K562 (cell line): ENCODE measurements around the gene RARG.

Experiments used
- CBX5 ChIP-seq: IDR thresholded peaks from 2 replicates; pipeline ENCODE4 v1.6.1; 2014; ENCODE audit warnings: low read depth, borderline replicate concordance
- ELF1 ChIP-seq: fragments of 200-800 bp; sonication (Bioruptor generic); IDR thresholded peaks from 2 replicates; pipeline ENCODE4 v1.6.1; 2016; ENCODE audit warnings: missing genetic modification characterization, missing compliant biosample characterization
- FOXA1 ChIP-seq: fragments of 450-650 bp; IDR thresholded peaks from 2 replicates; pipeline ENCODE4 v1.6.1; 2016; ENCODE audit warnings: mild to moderate bottlenecking, borderline replicate concordance
- YY1 ChIP-seq, 3 experiments: IDR thresholded peaks; 2 replicates each; pipeline ENCODE4 v1.6.1; 2011; ENCODE audit warnings: low read length in 2 of 3, mild to moderate bottlenecking in 2 of 3, moderate library complexity in 2 of 3, borderline replicate concordance in 1 of 3, control low read depth in 1 of 3, low read depth in 1 of 3; ENCODE audit not compliant: insufficient read depth in 3 of 3, insufficient replicate concordance in 2 of 3, control insufficient read depth in 1 of 3, insufficient read length in 1 of 3; ENCODE audit errors: extremely low read depth in 1 of 3
- TF ChIP-seq, protein P1 (sequence below): sonication (generic); formaldehyde crosslinking; IDR thresholded peaks from 2 replicates; pipeline ENCODE4 v1.8.1; 2023; ENCODE audit warnings: mild to moderate bottlenecking, missing genetic modification reagents, moderate library complexity

DNA sequence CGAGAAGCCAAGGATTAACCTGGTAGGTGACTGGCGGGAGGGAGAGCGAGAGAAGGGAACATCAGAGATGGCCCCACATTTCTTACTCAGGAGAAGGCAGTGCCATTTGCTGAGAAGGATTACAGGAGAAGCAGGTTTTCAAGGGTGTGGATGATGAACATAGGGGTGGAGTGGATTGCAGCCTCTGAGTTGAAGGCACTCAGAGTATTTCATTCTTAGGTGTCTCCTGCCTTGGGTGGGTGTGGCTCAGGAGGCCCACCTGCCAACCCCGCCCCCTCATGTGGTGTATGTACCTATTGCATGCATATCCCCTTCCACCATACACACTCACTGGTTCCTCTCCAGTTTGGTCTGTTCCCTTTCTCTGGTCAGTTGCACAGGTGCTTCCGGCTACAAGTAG is 42.4 kb upstream of the RARG start:
- TF ChIP-seq, protein P1, sequence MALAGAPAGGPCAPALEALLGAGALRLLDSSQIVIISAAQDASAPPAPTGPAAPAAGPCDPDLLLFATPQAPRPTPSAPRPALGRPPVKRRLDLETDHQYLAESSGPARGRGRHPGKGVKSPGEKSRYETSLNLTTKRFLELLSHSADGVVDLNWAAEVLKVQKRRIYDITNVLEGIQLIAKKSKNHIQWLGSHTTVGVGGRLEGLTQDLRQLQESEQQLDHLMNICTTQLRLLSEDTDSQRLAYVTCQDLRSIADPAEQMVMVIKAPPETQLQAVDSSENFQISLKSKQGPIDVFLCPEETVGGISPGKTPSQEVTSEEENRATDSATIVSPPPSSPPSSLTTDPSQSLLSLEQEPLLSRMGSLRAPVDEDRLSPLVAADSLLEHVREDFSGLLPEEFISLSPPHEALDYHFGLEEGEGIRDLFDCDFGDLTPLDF (CRISPR knock-in tag): no peak
- TF ChIP-seq FOXA1 (no peak), CBX5 (no peak), YY1 (IDR thresholded peaks at IDR 0.05; ENCODE audit: borderline replicate concordance in 1 of 3, control insufficient read depth in 1 of 3, extremely low read depth in 1 of 3, insufficient read depth in 3 of 3, insufficient read length in 1 of 3, insufficient replicate concordance in 2 of 3, low read depth in 1 of 3, low read length in 2 of 3) (no peak), ELF1 (tag) (no peak)
